Activated CD4-positive, alpha-beta T cell treated with anti-CD3 and anti-CD28 coated beads, Interleukin-2, amount 50 U/mL, for 24 hours (primary cell): ENCODE results near the gene MLXIPL.
"Not testable (repeated sequence)": the region's sequence is repeated elsewhere in the genome, so short reads cannot be mapped to it uniquely, and the experiment has no call there.

ENCODE experiments used
- DNase-seq, 2 donors: peaks; one replicate each; pipeline ENCODE4 v3.0.0-alpha.2; 2020; ENCODE audit warnings: low read depth in 1 of 2, low spot score in 1 of 2

MLXIPL gene

GRCh38 chr7:73623798-73624668 lies at the start of gene MLXIPL:
MLXIPL (minus strand) TSS chr7:73624522; CDS start chr7:73624492, 30 bp downstream.
- peak; percentile 12 to 43 for DNase-seq

- DNase-seq: no peak
Measured at GRCh38 chr7:73671857-73672445, 47.6 kb upstream of the MLXIPL start.

- no peak for DNase-seq
Measured at GRCh38 chr7:73671322-73671661, 47.0 kb upstream of the MLXIPL start.

- no peak for DNase-seq
Measured at GRCh38 chr7:73669858-73670385, 45.6 kb upstream of the MLXIPL start.

GRCh38 chr7:73669288-73669701 lies 45.0 kb upstream of the MLXIPL start:
- DNase-seq: no peak

GRCh38 chr7:73668886-73669230 lies 44.5 kb upstream of the MLXIPL start:
- DNase-seq: no peak

GRCh38 chr7:73668103-73668885 lies 44.0 kb upstream of the MLXIPL start:
- DNase-seq: no peak

GRCh38 chr7:73667344-73668102 lies 43.2 kb upstream of the MLXIPL start, which contains the start of gene VPS37D:
VPS37D (plus strand) TSS chr7:73667831; CDS start chr7:73667959, 128 bp downstream.
- DNase-seq: peak; percentile 87 to 93

- no peak for DNase-seq
Measured at GRCh38 chr7:73663033-73663432, 38.7 kb upstream of the MLXIPL start.

- DNase-seq: not testable (repeated sequence)
Measured at GRCh38 chr7:73660594-73660993, 36.3 kb upstream of the MLXIPL start.

- DNase-seq: no peak
Measured at GRCh38 chr7:73659983-73660382, 35.7 kb upstream of the MLXIPL start.

- DNase-seq: not testable (repeated sequence)
Measured at GRCh38 chr7:73655309-73655708, 31.0 kb upstream of the MLXIPL start.

GRCh38 chr7:73652541-73652949 lies 28.2 kb upstream of the MLXIPL start:
- no peak for DNase-seq

- DNase-seq: no peak
Measured at GRCh38 chr7:73650524-73650923, 26.2 kb upstream of the MLXIPL start.

GRCh38 chr7:73649576-73649975 lies 25.3 kb upstream of the MLXIPL start:
- no peak for DNase-seq

GRCh38 chr7:73648593-73649332 lies 24.4 kb upstream of the MLXIPL start:
- DNase-seq: no peak

- no peak for DNase-seq
Measured at GRCh38 chr7:73647725-73648592, 23.6 kb upstream of the MLXIPL start.

GRCh38 chr7:73646785-73647724 lies 22.7 kb upstream of the MLXIPL start:
- no peak for DNase-seq
